ENCODE data around the gene POC1B. TPM values are rescaled to one million over a fixed set of nuclear protein-coding genes. Genes with fewer than 3 reads are reported as not detected.

POC1B gene
- total RNA-seq, 1 experiment from 2014 or later: 40.3 TPM

- intact Hi-C loops (cut with micrococcal nuclease; ENCODE audit: unreplicated experiment): no loop called here
- CTCF ChIA-PET: interaction anchor here (1.4 to 2.4 kb wide), 4 partner anchors 10 to 27 kb away, joined by 5 to 11 read pairs (median 7); partner anchors contain the start of gene GALNT4
- H3K27me3 Mint-ChIP-seq (ENCODE audit: unreplicated experiment): no peaks in the 10 kb centered on the region
- peak; percentile 38 for DNase-seq
- no TSS peak for BruUV-seq (replicated peaks)
- peak overlapping the region; percentile 14 for H3K4me3 Mint-ChIP-seq (ENCODE audit: low read depth, unreplicated experiment)
- peak overlapping the region; percentile 73 for H3K27ac Mint-ChIP-seq (ENCODE audit: unreplicated experiment)
- peaks cover 59% of the 10 kb centered on the region for H3K4me1 Mint-ChIP-seq (ENCODE audit: low read depth, unreplicated experiment)
- peaks cover 18% of the 10 kb centered on the region for H3K36me3 Mint-ChIP-seq (ENCODE audit: insufficient read depth, unreplicated experiment)
- peaks cover under 1% of the 10 kb centered on the region for H3K9me3 Mint-ChIP-seq (ENCODE audit: low read depth, unreplicated experiment)
- TF ChIP-seq CTCF (IDR thresholded peaks at IDR 0.05; ENCODE audit: unreplicated experiment): no peak
Measured at GRCh38 chr12:89497005-89497404, 28.8 kb downstream of the POC1B start.

- CTCF ChIA-PET: interaction anchor here (0.7 kb wide), 1 partner anchor 30 kb away, joined by 3 read pairs; the partner anchor contains the start of gene GALNT4
- H3K4me1 Mint-ChIP-seq (ENCODE audit: low read depth, unreplicated experiment): peaks cover 57% of the 10 kb centered on the region
- H3K36me3 Mint-ChIP-seq (ENCODE audit: insufficient read depth, unreplicated experiment): peaks cover 27% of the 10 kb centered on the region
- no peak overlapping the region for H3K4me3 Mint-ChIP-seq (ENCODE audit: low read depth, unreplicated experiment)
- H3K27me3 Mint-ChIP-seq (ENCODE audit: unreplicated experiment): no peaks in the 10 kb centered on the region
- peak overlapping the region; percentile 73 for H3K27ac Mint-ChIP-seq (ENCODE audit: unreplicated experiment)
- H3K9me3 Mint-ChIP-seq (ENCODE audit: low read depth, unreplicated experiment): no peaks in the 10 kb centered on the region
- TF ChIP-seq CTCF (IDR thresholded peaks at IDR 0.05; ENCODE audit: unreplicated experiment): no peak
- BruUV-seq (replicated peaks): no TSS peak
- intact Hi-C loops (cut with micrococcal nuclease; ENCODE audit: unreplicated experiment): no loop called here
- no peak for DNase-seq
Measured at GRCh38 chr12:89494411-89495231, 31.2 kb downstream of the POC1B start.

- CTCF ChIA-PET: interaction anchor here (0.7 kb wide), 1 partner anchor 31 kb away, joined by 3 read pairs; the partner anchor contains the start of gene GALNT4
- no peak for TF ChIP-seq CTCF (IDR thresholded peaks at IDR 0.05; ENCODE audit: unreplicated experiment)
- H3K36me3 Mint-ChIP-seq (ENCODE audit: insufficient read depth, unreplicated experiment): peaks cover 27% of the 10 kb centered on the region
- no peak for DNase-seq
- H3K4me1 Mint-ChIP-seq (ENCODE audit: low read depth, unreplicated experiment): peaks cover 57% of the 10 kb centered on the region
- intact Hi-C loops (cut with micrococcal nuclease; ENCODE audit: unreplicated experiment): loop anchor here (2.0 kb wide), 1 partner anchor 19 kb away; no protein-coding TSS in a partner anchor
- no peak overlapping the region for H3K4me3 Mint-ChIP-seq (ENCODE audit: low read depth, unreplicated experiment)
- BruUV-seq (replicated peaks): no TSS peak
- H3K9me3 Mint-ChIP-seq (ENCODE audit: low read depth, unreplicated experiment): no peaks in the 10 kb centered on the region
- H3K27me3 Mint-ChIP-seq (ENCODE audit: unreplicated experiment): no peaks in the 10 kb centered on the region
- peak overlapping the region; percentile 73 for H3K27ac Mint-ChIP-seq (ENCODE audit: unreplicated experiment)
Measured at GRCh38 chr12:89493670-89494302, 32.1 kb downstream of the POC1B start.

GRCh38 chr12:89492883-89493282 is 33.0 kb downstream of the POC1B start:
- no peaks in the 10 kb centered on the region for H3K9me3 Mint-ChIP-seq (ENCODE audit: low read depth, unreplicated experiment)
- peak overlapping the region; percentile 73 for H3K27ac Mint-ChIP-seq (ENCODE audit: unreplicated experiment)
- no peak for TF ChIP-seq CTCF (IDR thresholded peaks at IDR 0.05; ENCODE audit: unreplicated experiment)
- DNase-seq: peak; percentile 35
- H3K36me3 Mint-ChIP-seq (ENCODE audit: insufficient read depth, unreplicated experiment): peaks cover 27% of the 10 kb centered on the region
- no TSS peak for BruUV-seq (replicated peaks)
- peak overlapping the region; percentile 38 for H3K4me3 Mint-ChIP-seq (ENCODE audit: low read depth, unreplicated experiment)
- H3K4me1 Mint-ChIP-seq (ENCODE audit: low read depth, unreplicated experiment): peaks cover 56% of the 10 kb centered on the region
- CTCF ChIA-PET: no interaction called here
- intact Hi-C loops (cut with micrococcal nuclease; ENCODE audit: unreplicated experiment): loop anchor here (2.0 kb wide), 1 partner anchor 18 kb away; no protein-coding TSS in a partner anchor
- no peaks in the 10 kb centered on the region for H3K27me3 Mint-ChIP-seq (ENCODE audit: unreplicated experiment)
